KOPT-K1 (cell line): ENCODE data around the gene BMPR2.

Experiments
- H3K27ac ChIP-seq: fragments of 200-600 bp; sonication (generic); 2 replicates; pipeline ENCODE4 v1.5.1; 2016; ENCODE audit warnings: antibody characterized with exemption, mild to moderate bottlenecking, low read depth, low read length; ENCODE audit not compliant: poor library complexity, severe bottlenecking
- H3K36me3 ChIP-seq: fragments of 200-600 bp; sonication (generic); 2 replicates; pipeline ENCODE4 v1.5.1; 2017; ENCODE audit warnings: antibody characterized with exemption, mild to moderate bottlenecking, low read length, moderate library complexity; ENCODE audit not compliant: insufficient read depth
- H3K9me3 ChIP-seq: fragments of 200-600 bp; sonication (generic); 2 replicates; pipeline ENCODE4 v1.5.1; 2017; ENCODE audit warnings: antibody characterized with exemption, low read length, mild to moderate bottlenecking; ENCODE audit not compliant: insufficient read depth, poor library complexity, severe bottlenecking

Gene BMPR2

GRCh38 chr2:202609381-202610145 is 233.4 kb downstream of the BMPR2 start:
- H3K27ac ChIP-seq: no peak overlapping the region
- H3K9me3 ChIP-seq: no peaks in the 10 kb centered on the region
- no peaks in the 10 kb centered on the region for H3K36me3 ChIP-seq

GRCh38 chr2:202610380-202610779 is 234.3 kb downstream of the BMPR2 start:
- Histone ChIP-seq H3K9me3 (no peaks in the 10 kb centered on the region), H3K27ac (no peak overlapping the region), H3K36me3 (no peaks in the 10 kb centered on the region)

GRCh38 chr2:202612145-202612544 is 236.0 kb downstream of the BMPR2 start:
- H3K27ac ChIP-seq: no peak overlapping the region
- H3K9me3 ChIP-seq: no peaks in the 10 kb centered on the region
- H3K36me3 ChIP-seq: no peaks in the 10 kb centered on the region

GRCh38 chr2:202613479-202613878 is 237.4 kb downstream of the BMPR2 start:
- no peaks in the 10 kb centered on the region for H3K36me3 ChIP-seq
- H3K27ac ChIP-seq: no peak overlapping the region
- H3K9me3 ChIP-seq: no peaks in the 10 kb centered on the region
